Spleen (tissue), 11 donors: ENCODE results near the gene BTBD16. TPM values are rescaled to one million over a fixed set of nuclear protein-coding genes. Genes with fewer than 3 reads are reported as not detected.

Experiments
- DNase-seq: peaks from one replicate; pipeline ENCODE4 v3.0.0-alpha.2; 2020
- H3K27ac ChIP-seq, 8 donors: fragments of 200-600 bp; sonication (generic) in 7 of 8; 1 replicate in 4 of 8; 2 replicates in 4 of 8; pipeline versions ENCODE4 v1.5.0 to v1.8.0; 2016 to 2021; ENCODE audit warnings: inconsistent platforms in 4 of 8, mild to moderate bottlenecking in 4 of 8, moderate library complexity in 1 of 8
- H3K27me3 ChIP-seq, 7 donors: fragments of 200-600 bp; sonication (generic) in 6 of 7; replicated peaks in 1 of 7; 1 replicate in 4 of 7; 2 replicates in 3 of 7; pipeline versions ENCODE4 v1.5.0 to v1.8.0; 2016 to 2021; ENCODE audit warnings: inconsistent platforms in 3 of 7, mild to moderate bottlenecking in 1 of 7
- H3K36me3 ChIP-seq, 6 donors: fragments of 200-600 bp; sonication (generic) in 5 of 6; 1 replicate in 4 of 6; 2 replicates in 2 of 6; pipeline versions ENCODE4 v1.5.0 to v1.8.0; 2016 to 2021; ENCODE audit warnings: inconsistent platforms in 2 of 6
- H3K4me1 ChIP-seq, 6 donors: fragments of 200-600 bp; sonication (generic) in 5 of 6; 1 replicate in 3 of 6; 2 replicates in 3 of 6; pipeline versions ENCODE4 v1.5.0 to v1.8.0; 2016 to 2021; ENCODE audit warnings: inconsistent platforms in 3 of 6
- H3K4me3 ChIP-seq, 8 donors: fragments of 200-600 bp; sonication (generic) in 7 of 8; 1 replicate in 4 of 8; 2 replicates in 4 of 8; pipeline versions ENCODE4 v1.5.0 to v1.8.0; 2016 to 2021; ENCODE audit warnings: inconsistent platforms in 4 of 8, mild to moderate bottlenecking in 4 of 8, moderate library complexity in 2 of 8
- H3K9me3 ChIP-seq, 8 donors: fragments of 200-600 bp; sonication (generic) in 7 of 8; 1 replicate in 4 of 8; 2 replicates in 4 of 8; pipeline versions ENCODE4 v1.5.0 to v1.8.0; 2016 to 2021; ENCODE audit warnings: inconsistent platforms in 4 of 8
- POLR2A ChIP-seq, 3 donors: fragments of 450-650 bp; IDR thresholded peaks; one replicate each; pipeline ENCODE4 v1.5.1; 2017; ENCODE audit warnings: antibody characterized with exemption in 3 of 3, mild to moderate bottlenecking in 1 of 3
- POLR2AphosphoS5 ChIP-seq, 3 donors: sonication (generic); formaldehyde crosslinking; IDR thresholded peaks; one replicate each; pipeline ENCODE4 v1.5.1; 2017; ENCODE audit warnings: antibody characterized with exemption in 3 of 3
- WGBS, 5 donors: extraction: QIAGEN DNeasy Blood & Tissue Kit in 3 of 5; methylation state at CpG; one replicate each; pipeline versions ENCODE4 v1.1.5 to v1.1.7; 2013 to 2018; 5-methylcytosine and 5-hydroxymethylcytosine counted together
- intact Hi-C: fragments of 100-400 bp; cut with DNase I; formaldehyde crosslinking; loops from one replicate; pipeline ENCODE4 v1.15.0; 2023; ENCODE audit warnings: low total_unique reads
- polyA plus RNA-seq, 3 donors: library from polyadenylated mRNA; stranded (reverse); fragments of 200-250 nt; gene quantifications; one replicate each; pipeline ENCODE4 v1.2.1, GENCODE V29; 2013
- total RNA-seq, 7 donors: library from RNA; depleted of rRNA in 3 of 7; stranded (reverse); fragments of >200 nt in 3 of 7; fragmentation: NEBNext Ultra II Directional in 4 of 7; extraction: Animal tissue kit (Norgen Biotek cat#: 25700) in 4 of 7; gene quantifications; one replicate each; pipeline versions ENCODE4 v1.1.0 to v1.2.1, GENCODE V29; 2016 to 2021
- TF ChIP-seq, protein P1 (sequence below), 11 experiments: fragments of 200-600 bp in 7 of 11; fragments of 450-650 bp in 4 of 11; sonication (generic) in 4 of 11; IDR thresholded peaks in 8 of 11; conservative IDR thresholded peaks in 3 of 11; 1 replicate in 7 of 11; 2 replicates in 4 of 11; pipeline versions ENCODE4 v1.4.0 to v1.8.0; 2016 to 2021; ENCODE audit warnings: antibody characterized with exemption in 11 of 11, inconsistent platforms in 4 of 11, mild to moderate bottlenecking in 1 of 11
- donor health status: healthy with polysubstance abuse.
- donor health status: DM: no; HTN: no; CAD: no; lungs with moderate emphysema.
- donor health status: DM: no; HTN: no; CAD: no.
- donor health status: Bipolar disorder and iron deficiency.
- donor health status: healthy.
- donor health status: DM: no; HTN: no; CAD: no.
- donor health status: DM: yes; HTN: yes; CAD: no.

Gene BTBD16
- total and polyA plus RNA-seq, 10 donors: 0.04 to 0.10 TPM; not detected in 8

DNA sequence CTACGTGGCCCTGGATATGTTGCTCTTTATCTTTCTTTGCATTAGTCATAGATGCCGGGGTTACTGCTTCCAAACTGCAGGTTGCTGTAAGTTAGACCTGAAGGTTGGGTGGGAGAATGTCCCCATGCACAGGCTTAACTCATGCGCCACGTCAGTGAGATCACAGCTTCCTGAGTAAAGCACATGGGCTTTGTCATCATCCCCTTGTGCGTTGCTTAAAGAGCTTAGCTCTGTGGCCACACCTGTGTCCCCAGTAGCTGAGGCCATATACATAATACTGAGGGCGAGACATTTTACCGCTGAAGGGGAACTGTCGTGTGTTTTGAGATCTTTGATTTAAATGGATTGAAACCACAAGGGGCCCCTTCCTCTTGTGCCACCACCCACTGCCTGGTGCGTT lies 45.8 kb upstream of the BTBD16 start:
- peaks cover 0 to 8% (median 0%) of the 10 kb centered on the region in 7 donors for H3K27me3 ChIP-seq
- H3K4me1 ChIP-seq: no peaks in the 10 kb centered on the region
- no peak for TF ChIP-seq POLR2AphosphoS5 (IDR thresholded peaks at IDR 0.05)
- TF ChIP-seq POLR2A (IDR thresholded peaks at IDR 0.05): no peak
- TF ChIP-seq, protein P1, sequence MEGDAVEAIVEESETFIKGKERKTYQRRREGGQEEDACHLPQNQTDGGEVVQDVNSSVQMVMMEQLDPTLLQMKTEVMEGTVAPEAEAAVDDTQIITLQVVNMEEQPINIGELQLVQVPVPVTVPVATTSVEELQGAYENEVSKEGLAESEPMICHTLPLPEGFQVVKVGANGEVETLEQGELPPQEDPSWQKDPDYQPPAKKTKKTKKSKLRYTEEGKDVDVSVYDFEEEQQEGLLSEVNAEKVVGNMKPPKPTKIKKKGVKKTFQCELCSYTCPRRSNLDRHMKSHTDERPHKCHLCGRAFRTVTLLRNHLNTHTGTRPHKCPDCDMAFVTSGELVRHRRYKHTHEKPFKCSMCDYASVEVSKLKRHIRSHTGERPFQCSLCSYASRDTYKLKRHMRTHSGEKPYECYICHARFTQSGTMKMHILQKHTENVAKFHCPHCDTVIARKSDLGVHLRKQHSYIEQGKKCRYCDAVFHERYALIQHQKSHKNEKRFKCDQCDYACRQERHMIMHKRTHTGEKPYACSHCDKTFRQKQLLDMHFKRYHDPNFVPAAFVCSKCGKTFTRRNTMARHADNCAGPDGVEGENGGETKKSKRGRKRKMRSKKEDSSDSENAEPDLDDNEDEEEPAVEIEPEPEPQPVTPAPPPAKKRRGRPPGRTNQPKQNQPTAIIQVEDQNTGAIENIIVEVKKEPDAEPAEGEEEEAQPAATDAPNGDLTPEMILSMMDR (IDR thresholded peaks at IDR 0.05 in 8 of 11, conservative IDR thresholded peaks at IDR 0.05 in 3 of 11): no peak
- DNase-seq: no peak
- H3K4me3 ChIP-seq: no peak overlapping the region
- H3K27ac ChIP-seq: no peak overlapping the region
- 38 to 51% (median 43%) methylated on average over 9 of the region's 9 CpGs for WGBS, 5 donors
- H3K36me3 ChIP-seq: peaks cover 0 to 22% (median 0%) of the 10 kb centered on the region in 6 donors
- intact Hi-C loops: no loop called here
- no peaks in the 10 kb centered on the region for H3K9me3 ChIP-seq

DNA sequence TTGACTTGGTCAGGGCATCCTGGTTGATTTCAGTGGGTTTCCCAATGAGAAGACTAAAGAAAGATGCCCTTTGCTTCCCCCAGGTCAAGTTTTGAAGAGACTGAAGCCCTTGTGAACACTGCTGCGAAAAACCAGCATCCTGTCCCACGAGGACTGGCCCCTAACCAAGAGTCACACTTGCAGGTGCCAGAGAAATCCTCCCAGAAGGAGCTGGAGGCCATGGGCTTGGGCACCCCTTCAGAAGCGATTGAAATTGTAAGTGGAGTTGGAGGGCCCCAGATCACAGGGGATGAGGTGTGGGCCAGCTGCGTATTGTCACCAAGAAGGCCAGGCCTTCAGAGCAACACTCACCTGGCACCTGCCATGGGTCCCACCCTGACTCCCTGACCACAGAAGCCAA lies 43.3 kb upstream of the BTBD16 start:
- Histone ChIP-seq H3K36me3 (peaks cover 0 to 24% (median 0%) of the 10 kb centered on the region in 6 donors), H3K9me3 (no peaks in the 10 kb centered on the region), H3K27me3 (peaks cover 0 to 8% (median 0%) of the 10 kb centered on the region in 7 donors), H3K27ac (no peak overlapping the region), H3K4me1 (no peaks in the 10 kb centered on the region), H3K4me3 (no peak overlapping the region)
- TF ChIP-seq POLR2A (IDR thresholded peaks at IDR 0.05): no peak
- TF ChIP-seq, protein P1 (IDR thresholded peaks at IDR 0.05 in 8 of 11, conservative IDR thresholded peaks at IDR 0.05 in 3 of 11): no peak
- no peak for TF ChIP-seq POLR2AphosphoS5 (IDR thresholded peaks at IDR 0.05)
- WGBS, 5 donors: 83 to 93% (median 87%) methylated on average over 4 of the region's 4 CpGs
- intact Hi-C loops: no loop called here
- DNase-seq: no peak

DNA sequence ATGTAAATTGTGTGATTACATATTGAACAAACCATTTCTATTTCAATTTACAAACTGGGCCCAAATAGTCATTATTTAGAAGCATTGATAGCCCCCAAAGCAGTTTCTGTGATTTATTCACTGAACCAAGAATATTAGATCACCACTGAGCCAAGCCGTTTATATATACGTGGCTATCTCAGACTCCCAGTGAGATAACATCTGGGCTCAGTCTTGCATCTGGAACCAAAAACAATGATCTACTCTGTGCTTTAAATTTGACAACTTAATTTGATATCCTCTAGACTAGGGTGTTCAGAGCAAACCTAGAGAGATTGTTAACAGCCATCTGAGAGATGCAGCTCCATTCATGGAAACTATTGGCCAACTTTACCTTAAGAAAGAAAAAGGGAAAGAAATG lies 41.4 kb upstream of the BTBD16 start:
- H3K4me3 ChIP-seq: no peak overlapping the region
- no peaks in the 10 kb centered on the region for H3K4me1 ChIP-seq
- H3K9me3 ChIP-seq: no peaks in the 10 kb centered on the region
- peaks cover 0 to 14% (median 0%) of the 10 kb centered on the region in 7 donors for H3K27me3 ChIP-seq
- no peak for DNase-seq
- TF ChIP-seq POLR2A (IDR thresholded peaks at IDR 0.05): no peak
- TF ChIP-seq, protein P1 (IDR thresholded peaks at IDR 0.05 in 8 of 11, conservative IDR thresholded peaks at IDR 0.05 in 3 of 11): no peak
- TF ChIP-seq POLR2AphosphoS5 (IDR thresholded peaks at IDR 0.05): no peak
- H3K36me3 ChIP-seq: peaks cover 0 to 24% (median 0%) of the 10 kb centered on the region in 6 donors
- 80 to 90% (median 84%) methylated on average over 2 of the region's 2 CpGs for WGBS, 5 donors
- intact Hi-C loops: no loop called here
- H3K27ac ChIP-seq: no peak overlapping the region

DNA sequence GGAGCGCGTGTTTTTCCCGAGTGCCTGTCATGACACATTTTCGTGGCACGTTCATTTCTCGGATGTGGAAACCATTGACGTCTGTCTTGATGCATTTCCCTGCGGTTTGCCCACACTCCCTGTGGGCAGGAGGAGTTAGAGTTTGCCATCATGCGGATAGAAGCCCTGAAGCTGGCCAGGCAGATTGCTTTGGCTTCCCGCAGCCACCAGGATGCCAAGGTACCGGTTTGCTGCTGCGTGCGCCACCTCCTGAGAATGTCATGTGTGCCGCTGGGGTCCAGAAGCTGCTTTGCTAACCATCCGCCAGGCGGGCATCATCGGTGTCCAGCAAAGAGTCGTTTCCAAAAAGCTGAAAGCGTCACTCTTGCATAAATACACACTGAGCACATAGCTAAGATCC lies 40.9 kb upstream of the BTBD16 start:
- no peak for DNase-seq
- no peaks in the 10 kb centered on the region for H3K9me3 ChIP-seq
- H3K27me3 ChIP-seq: peaks cover 0 to 14% (median 0%) of the 10 kb centered on the region in 7 donors
- intact Hi-C loops: no loop called here
- no peaks in the 10 kb centered on the region for H3K4me1 ChIP-seq
- H3K4me3 ChIP-seq: no peak overlapping the region
- 88 to 96% (median 94%) methylated on average over 19 of the region's 19 CpGs for WGBS, 5 donors
- H3K27ac ChIP-seq: no peak overlapping the region
- H3K36me3 ChIP-seq: peaks cover 0 to 24% (median 0%) of the 10 kb centered on the region in 6 donors
- TF ChIP-seq, protein P1 (IDR thresholded peaks at IDR 0.05 in 8 of 11, conservative IDR thresholded peaks at IDR 0.05 in 3 of 11): no peak
- no peak for TF ChIP-seq POLR2A (IDR thresholded peaks at IDR 0.05)
- no peak for TF ChIP-seq POLR2AphosphoS5 (IDR thresholded peaks at IDR 0.05)
